ENCODE data around the gene LRRC10B.
A peak's percentile ranks its signal among the peaks of the same experiment; 100 is the strongest.
"Not testable (repeated sequence)": the region's sequence is repeated elsewhere in the genome, so short reads cannot be mapped to it uniquely, and the experiment has no call there.

The LRRC10B gene

DNA sequence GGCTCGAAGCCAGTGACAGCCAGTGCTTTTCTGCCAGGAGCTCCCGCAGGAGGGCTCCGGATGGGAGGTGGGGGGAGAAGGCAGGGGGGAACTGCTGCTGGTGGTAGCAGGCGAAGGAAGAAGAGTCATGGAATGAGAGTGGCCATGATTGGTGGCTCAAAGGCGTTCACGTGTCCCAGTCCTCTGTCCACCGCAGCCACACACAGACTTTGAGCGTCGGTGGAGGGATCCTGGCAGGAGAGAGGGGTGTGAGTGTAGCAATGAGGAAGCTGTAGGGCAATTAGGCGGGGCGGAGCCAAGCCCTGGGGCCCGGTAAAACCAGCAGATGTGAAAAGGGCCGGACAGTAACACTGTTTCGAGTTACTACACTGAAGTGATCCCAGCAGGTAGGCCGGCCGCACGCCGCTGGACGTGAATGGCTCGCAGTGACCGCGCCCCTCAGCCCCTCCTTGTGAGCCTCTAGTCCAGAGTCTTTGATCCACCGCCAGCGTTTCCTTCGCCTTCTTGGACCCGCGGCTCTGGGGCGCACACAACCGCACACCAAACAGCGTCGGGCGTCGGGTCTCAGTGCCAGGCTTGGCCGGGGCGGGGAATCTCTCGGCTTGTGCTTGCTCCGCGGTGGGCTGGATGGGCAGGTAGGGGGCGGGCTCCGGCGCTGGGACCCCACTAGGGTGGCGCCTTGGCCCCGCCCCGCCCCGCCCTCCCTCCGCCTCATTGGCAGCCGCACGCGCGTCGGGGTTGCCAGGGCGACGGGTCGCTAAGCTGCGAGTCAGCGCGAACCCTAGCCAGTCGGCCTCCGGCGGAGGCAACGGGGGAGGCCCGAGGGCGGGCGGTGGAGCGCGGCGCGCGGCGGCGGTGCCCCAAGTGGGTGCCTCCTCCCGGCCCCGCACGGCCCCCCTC is at the start of gene LRRC10B:
Gene LRRC10B, plus strand, starts transcription at position 788 of the 900 bp plus-strand sequence. CDS start 250 bp downstream, outside the sequence.
- peak; percentile 40 for DNase-seq

DNA sequence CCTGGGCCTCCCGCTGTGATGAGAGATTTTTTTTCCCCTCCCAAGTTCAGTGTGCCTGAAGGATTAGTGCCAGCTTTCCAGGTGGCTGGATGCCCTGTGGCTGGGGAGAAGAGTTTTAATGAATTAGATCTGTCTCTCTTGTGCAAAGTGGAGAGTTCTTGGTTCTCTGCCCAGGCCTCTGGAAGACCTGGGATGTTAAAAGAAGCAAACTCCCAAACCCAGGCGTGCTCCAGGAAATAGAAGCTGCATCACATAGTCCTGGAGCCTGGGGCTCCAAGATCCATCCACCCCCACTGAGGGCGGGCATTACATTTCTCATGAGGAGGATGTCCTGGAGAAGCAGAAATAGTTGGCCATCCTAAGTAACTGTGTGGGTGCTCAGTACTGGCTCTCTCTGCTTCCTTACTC is 48.1 kb upstream of the LRRC10B start:
- no peak for DNase-seq

DNA sequence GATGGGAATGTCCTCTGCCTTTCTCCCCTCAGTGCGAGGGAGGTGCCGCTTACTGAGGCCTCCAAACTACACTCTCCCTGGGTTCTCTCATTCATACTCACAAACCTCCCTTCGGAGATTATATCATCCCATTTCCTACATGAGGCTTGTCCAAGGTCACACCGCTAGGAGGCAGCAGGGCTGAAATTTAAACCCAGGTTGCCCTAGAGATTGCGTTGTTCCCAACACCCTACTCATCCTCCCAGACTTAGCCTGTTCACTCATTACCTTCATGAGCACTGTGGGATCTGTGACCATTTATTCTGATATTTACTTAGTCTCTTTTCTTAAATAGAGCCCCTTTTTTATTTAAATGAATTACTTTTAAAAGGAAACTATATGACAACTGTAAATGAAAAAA is 47.6 kb upstream of the LRRC10B start:
- DNase-seq, result no peak

DNA sequence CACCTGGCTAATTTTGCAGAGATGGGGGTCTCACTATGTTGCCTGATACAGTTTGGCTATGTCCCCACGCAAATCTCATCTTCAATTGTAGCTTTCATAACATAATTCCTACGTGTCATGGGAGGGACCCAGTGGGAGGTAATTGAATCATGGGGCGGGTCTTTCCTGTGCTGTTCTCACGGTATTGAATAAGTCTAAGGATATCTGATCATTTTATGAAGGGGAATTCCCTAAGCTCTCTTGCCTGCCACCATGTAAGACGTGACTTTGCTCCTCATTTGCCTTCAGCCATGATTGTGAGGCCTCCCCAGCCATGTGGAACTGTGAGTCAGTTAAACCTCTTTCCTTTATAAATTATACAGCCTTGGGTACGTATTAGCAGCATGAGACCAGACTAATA is 40.9 kb upstream of the LRRC10B start:
- DNase-seq, result not testable (repeated sequence)

DNA sequence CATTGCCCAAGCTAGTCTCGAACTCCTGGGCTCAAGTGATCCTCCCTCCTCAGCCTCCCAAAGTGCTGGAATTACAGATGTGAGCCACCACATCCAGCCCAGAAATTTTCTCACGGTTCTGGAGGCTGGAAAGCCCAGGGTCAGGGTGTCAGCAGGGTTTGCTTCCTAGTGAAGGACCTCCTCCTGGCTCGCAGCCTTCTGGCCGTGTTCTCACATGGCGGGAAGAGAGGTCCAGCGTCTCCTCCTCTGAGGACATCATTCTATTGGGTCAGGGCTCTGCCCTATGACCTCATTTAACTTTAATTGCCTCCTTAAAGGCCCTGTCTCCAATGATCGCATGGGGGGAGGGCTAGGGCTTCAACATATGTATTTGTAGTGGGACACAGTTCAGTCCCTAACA is 40.5 kb upstream of the LRRC10B start:
- DNase-seq, result no peak

DNA sequence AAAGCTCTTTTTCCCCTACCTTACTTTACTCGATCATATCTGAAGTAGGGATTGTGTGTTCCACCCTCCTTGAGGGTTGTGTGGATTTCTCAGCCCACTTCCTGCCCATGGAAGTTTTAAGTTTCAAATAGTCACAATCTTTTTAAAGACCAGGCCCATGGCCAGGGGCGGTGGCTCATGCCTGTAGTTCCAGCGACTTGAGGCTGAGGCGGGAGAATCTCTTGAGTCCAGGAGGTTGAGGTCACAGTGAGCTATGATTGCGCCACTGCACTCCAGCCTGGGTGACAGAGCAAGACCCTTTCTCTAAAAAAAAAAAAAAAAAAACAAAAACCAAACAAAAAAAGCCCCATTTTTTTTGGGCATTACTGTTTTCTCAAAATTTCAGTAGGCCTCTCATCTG is 36.3 kb upstream of the LRRC10B start:
- no peak for DNase-seq

DNA sequence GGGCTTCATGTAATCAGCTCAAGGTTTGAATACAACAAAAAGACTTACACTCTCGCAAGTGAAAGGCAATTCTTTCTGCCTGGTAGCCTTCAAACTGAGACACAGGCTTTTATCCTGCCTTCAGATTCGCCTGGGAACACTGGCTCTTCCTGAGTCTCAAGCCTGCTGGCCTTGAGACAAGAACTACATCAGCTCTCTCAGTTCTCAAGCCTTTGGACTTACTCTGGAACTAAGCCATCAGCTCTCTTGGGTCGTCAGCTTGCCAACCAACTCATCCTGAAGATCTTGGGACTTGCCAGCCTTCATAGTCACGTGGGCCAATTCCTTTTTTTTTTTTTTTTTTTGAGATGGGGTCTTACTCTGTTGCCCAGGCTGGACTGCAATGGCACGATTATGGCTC is 35.7 kb upstream of the LRRC10B start:
- DNase-seq, result no peak

DNA sequence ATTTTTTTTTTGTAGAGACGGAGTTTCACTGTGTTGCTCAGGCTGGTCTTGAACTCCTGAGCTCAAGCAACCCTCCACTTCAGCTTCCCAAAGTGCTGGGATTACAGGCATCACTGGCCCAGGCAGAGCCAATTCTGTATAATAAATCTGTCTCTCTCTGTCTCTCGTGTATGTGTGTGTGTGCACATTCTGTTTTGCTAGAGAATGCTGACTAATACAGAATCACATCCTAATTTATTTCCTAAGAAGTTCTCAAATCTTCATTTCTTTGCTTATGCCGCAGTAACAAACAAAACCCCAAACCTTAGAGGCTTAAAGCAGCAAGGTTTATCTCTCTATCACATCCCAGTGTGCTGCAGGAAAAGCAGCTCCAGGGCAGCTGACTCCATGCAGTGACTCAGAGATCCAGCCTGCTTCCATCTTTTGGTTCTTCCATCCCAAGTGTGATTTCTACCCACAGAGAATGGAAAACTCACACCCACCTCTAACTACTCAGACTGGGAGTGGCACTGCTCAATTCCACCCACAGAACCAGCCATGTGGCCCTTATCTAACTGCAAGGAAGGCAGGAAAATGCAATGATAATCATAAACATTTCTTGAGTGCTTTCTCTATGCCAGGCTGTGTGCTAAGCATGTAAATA is 35.1 kb upstream of the LRRC10B start:
- DNase-seq, result no peak

- DNase-seq, result no peak
Observed at GRCh38 chr11:61474013-61474643, 34.4 kb upstream of the LRRC10B start.

DNA sequence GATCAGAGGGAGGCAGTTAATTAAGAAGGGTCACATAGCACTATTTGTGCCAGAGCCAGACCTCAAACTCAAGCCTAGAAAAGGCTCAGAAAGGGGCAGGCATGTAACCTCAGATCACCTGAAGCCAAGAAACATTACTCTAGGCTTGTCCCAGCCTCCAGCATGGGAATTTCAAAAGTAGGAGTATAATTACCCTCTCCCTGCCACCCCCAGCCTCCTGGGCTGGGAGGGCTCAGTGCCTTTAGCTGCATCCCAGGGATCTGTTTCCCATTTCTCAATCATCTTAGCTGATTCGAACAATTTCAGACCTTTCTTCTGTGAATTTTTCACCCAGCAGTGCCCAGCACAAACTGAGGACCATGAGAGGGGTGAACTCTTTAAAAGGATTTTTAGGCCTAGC is 33.1 kb upstream of the LRRC10B start:
- no peak for DNase-seq

GRCh38 chr11:61476371-61476770 is 32.2 kb upstream of the LRRC10B start:
- no peak for DNase-seq

GRCh38 chr11:61477126-61477525 is 31.4 kb upstream of the LRRC10B start:
- no peak for DNase-seq

- no peak for DNase-seq
Observed at GRCh38 chr11:61477727-61478148, 30.8 kb upstream of the LRRC10B start.

- not testable (repeated sequence) for DNase-seq
Observed at GRCh38 chr11:61479360-61480058, 29.0 kb upstream of the LRRC10B start.

- DNase-seq, result no peak
Observed at GRCh38 chr11:61480261-61480993, 28.1 kb upstream of the LRRC10B start.

- DNase-seq, result peak; percentile 28
Observed at GRCh38 chr11:61480994-61481335, 27.6 kb upstream of the LRRC10B start.

DNA sequence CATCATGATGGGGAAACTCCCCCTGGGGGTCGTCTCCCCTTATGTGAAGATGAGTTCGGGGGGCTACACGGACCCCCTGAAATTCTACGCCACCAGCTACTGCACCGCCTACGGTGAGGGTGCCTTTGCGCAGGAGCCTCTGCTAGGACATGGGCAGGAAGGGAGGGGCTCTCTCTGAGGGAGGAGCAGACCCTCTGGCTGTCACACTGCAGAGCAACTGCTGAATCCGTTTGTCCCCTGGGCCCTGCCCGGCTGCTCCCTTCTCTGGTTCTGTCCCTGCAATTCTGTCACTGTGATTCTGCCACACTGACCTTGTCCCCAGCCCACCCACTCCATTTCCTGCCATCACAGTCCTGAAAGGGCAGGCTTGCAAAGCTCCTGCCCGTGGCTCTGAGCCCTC is 26.7 kb upstream of the LRRC10B start:
- DNase-seq, result no peak

DNA sequence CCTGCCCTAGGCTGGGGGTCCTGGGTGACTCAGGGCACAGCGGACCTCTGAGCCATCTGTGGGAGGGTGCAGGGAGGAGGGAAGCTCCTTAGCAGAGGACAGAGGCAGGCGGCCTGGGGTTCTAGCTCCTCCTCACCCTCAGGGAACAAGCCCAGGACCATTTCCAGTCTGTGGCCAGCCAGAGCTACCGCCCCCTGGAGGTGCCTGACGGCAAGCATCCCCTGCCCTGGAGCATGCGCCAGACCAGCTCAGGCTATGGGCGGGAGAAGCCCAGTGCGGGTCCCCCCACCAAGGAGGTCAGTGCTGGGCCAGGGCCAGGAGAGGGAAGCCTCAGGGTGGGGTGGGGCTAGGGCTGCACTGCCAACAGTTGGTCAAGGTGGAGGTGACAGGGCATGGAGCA is 26.0 kb upstream of the LRRC10B start:
- DNase-seq, result peak; percentile 13

GRCh38 chr11:61484541-61484940 is 24.0 kb upstream of the LRRC10B start:
- DNase-seq, result no peak

DNA sequence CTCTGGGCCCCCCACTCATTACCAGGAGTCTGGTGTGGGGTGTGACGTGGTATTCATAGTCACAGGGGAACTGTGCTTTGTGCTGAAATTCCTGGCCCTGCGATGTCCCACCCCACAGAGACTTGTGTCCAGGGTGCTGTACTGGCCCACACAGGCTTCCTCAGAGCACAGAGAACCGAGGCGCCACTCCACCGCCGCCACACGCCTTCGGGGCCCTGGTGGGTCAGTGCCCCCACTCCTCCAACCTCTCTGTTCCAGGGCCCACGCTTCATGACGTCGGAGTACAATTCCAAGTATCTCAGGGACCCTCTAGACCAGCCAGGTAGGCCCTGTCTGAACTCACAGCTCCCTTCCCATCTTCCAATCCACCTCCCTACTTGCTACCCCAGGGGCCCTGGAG is 23.5 kb upstream of the LRRC10B start:
- no peak for DNase-seq

- DNase-seq, result no peak
Observed at GRCh38 chr11:61486011-61486620, 22.4 kb upstream of the LRRC10B start.

- no peak for DNase-seq
Observed at GRCh38 chr11:61486779-61487178, 21.8 kb upstream of the LRRC10B start.
